ENCODE measurements around the gene ZNF329. TPM values are rescaled to one million over a fixed set of nuclear protein-coding genes. Genes with fewer than 3 reads are reported as not detected.

The ZNF329 gene
- total RNA-seq, 1 donor from 2014 or later, result 5.7 TPM

DNA sequence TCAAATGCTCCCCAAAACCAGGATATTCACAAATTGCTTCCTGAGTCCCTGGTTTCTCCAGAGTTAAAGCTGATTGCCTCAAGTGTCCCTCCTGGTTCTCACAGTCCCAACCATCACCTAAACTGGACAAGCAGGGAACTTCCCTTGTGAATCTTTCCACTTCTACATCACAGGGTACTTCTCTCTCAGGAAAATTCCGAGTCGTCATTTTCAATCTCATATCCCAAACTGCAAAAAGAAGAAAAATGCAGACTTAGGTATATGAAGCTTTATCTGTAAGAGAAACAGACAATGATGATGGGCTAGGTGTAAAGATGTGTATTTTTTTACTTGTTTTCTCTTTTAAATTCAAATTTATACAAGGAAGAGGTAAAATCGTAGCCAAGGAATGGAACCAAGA is 21.3 kb downstream of the ZNF329 start:
- DNase-seq (ENCODE audit: low read depth), result no peak
- Histone ChIP-seq H3K27me3 (ENCODE audit: control insufficient read depth, insufficient read depth, low read length) (no peaks in the 10 kb centered on the region), H3K36me3 (ENCODE audit: control insufficient read depth, insufficient read depth, low read length) (peaks cover 12% of the 10 kb centered on the region), H3K4me3 (ENCODE audit: low read depth, low read length) (no peak overlapping the region)
- TF ChIP-seq, protein P1, sequence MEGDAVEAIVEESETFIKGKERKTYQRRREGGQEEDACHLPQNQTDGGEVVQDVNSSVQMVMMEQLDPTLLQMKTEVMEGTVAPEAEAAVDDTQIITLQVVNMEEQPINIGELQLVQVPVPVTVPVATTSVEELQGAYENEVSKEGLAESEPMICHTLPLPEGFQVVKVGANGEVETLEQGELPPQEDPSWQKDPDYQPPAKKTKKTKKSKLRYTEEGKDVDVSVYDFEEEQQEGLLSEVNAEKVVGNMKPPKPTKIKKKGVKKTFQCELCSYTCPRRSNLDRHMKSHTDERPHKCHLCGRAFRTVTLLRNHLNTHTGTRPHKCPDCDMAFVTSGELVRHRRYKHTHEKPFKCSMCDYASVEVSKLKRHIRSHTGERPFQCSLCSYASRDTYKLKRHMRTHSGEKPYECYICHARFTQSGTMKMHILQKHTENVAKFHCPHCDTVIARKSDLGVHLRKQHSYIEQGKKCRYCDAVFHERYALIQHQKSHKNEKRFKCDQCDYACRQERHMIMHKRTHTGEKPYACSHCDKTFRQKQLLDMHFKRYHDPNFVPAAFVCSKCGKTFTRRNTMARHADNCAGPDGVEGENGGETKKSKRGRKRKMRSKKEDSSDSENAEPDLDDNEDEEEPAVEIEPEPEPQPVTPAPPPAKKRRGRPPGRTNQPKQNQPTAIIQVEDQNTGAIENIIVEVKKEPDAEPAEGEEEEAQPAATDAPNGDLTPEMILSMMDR (IDR thresholded peaks at IDR 0.05; ENCODE audit: insufficient read depth, low read length, poor library complexity, severe bottlenecking), result no peak

DNA sequence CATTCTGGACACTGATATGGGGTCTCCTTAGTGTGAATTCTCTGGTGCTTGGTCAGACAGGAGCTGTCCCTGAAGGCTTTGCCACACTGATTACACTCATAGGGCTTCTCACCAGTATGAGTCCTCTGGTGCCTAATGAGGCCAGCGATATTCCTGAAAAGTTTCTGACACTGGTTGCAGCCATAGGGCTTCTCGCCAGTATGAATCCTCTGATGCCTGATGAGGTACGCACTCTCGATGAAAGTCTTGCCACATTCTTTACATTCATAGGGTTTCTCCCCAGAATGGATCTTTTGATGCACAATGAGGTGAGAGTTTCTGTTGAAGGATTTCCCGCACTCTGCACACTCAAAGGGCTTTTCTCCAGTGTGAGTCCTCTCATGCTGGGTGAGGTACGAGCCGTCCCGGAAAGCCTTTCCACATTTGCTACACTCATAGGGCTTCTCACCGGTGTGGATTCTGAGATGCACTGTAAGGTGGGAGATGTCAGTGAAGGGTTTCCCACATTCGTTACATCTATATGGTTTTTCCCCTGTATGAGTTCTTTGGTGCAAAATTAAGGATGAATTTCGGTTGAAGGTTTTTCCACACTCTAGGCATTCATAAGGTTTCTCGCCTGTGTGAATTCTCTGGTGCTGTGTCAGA is 22.4 kb downstream of the ZNF329 start:
- TF ChIP-seq, protein P1 (IDR thresholded peaks at IDR 0.05; ENCODE audit: insufficient read depth, low read length, poor library complexity, severe bottlenecking), result no peak
- no peak for DNase-seq (ENCODE audit: low read depth)
- Histone ChIP-seq H3K36me3 (ENCODE audit: control insufficient read depth, insufficient read depth, low read length) (peaks cover 12% of the 10 kb centered on the region), H3K27me3 (ENCODE audit: control insufficient read depth, insufficient read depth, low read length) (no peaks in the 10 kb centered on the region), H3K4me3 (ENCODE audit: low read depth, low read length) (no peak overlapping the region)

DNA sequence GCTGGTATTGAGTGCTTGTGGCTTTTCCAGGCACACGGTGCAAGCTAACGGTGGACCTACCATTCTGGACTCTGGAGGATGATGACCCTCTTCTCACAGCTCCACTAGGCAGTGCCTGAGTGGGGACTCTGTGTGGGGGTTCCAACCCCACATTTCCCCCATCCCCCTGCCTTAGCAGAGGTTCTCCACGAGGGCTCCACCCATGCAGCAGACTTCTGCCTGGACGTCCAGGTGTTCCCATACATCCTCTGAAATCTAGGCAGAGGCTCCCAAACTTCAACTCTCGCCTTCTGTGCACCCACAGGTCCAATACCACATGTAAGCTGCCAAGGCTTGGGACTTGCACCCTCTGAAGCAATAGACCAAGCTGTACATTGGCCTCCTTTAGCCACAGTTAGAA is 27.2 kb downstream of the ZNF329 start:
- H3K36me3 ChIP-seq (ENCODE audit: control insufficient read depth, insufficient read depth, low read length), result peaks cover 6% of the 10 kb centered on the region
- H3K4me3 ChIP-seq (ENCODE audit: low read depth, low read length), result no peak overlapping the region
- TF ChIP-seq, protein P1 (IDR thresholded peaks at IDR 0.05; ENCODE audit: insufficient read depth, low read length, poor library complexity, severe bottlenecking), result no peak
- no peak for DNase-seq (ENCODE audit: low read depth)
- no peaks in the 10 kb centered on the region for H3K27me3 ChIP-seq (ENCODE audit: control insufficient read depth, insufficient read depth, low read length)

DNA sequence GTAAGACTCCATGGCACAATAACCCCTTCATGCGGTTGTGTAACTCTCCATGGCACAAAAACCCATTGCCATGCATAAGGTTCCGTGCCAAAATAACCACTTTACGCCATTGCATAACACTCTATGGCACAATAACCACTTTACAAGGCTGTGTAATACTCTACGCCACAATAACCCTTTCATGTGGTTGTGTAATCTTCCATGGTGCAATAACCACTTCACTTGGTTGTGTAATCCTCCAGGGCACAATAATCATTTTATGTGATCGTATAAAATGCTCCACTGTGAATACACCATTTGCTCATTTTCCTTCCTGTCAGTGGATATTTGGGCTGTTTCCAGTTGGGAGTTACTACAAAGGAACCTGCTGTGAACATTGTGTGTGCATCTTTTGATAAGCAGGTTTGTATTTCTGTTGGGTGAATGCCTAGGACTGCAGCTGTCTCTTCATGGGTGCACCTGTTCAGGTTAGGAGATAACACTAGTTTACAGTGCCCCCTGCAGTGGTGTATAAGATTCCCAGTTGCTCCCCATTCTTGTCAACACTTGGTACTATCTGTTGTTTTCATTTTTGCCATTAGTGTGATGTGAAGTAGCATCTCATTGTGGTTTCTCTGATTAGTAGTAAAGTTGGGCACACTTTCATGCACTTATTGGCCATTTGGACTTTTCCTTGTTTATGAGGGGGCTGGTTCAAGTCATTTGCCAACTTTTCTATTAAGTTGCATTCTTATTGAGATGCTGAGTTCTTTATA is 31.4 kb downstream of the ZNF329 start:
- DNase-seq (ENCODE audit: low read depth), result no peak
- Histone ChIP-seq H3K4me3 (ENCODE audit: low read depth, low read length) (no peak overlapping the region), H3K27me3 (ENCODE audit: control insufficient read depth, insufficient read depth, low read length) (peaks cover 5% of the 10 kb centered on the region), H3K36me3 (ENCODE audit: control insufficient read depth, insufficient read depth, low read length) (no peaks in the 10 kb centered on the region)
- TF ChIP-seq, protein P1 (IDR thresholded peaks at IDR 0.05; ENCODE audit: insufficient read depth, low read length, poor library complexity, severe bottlenecking), result no peak

DNA sequence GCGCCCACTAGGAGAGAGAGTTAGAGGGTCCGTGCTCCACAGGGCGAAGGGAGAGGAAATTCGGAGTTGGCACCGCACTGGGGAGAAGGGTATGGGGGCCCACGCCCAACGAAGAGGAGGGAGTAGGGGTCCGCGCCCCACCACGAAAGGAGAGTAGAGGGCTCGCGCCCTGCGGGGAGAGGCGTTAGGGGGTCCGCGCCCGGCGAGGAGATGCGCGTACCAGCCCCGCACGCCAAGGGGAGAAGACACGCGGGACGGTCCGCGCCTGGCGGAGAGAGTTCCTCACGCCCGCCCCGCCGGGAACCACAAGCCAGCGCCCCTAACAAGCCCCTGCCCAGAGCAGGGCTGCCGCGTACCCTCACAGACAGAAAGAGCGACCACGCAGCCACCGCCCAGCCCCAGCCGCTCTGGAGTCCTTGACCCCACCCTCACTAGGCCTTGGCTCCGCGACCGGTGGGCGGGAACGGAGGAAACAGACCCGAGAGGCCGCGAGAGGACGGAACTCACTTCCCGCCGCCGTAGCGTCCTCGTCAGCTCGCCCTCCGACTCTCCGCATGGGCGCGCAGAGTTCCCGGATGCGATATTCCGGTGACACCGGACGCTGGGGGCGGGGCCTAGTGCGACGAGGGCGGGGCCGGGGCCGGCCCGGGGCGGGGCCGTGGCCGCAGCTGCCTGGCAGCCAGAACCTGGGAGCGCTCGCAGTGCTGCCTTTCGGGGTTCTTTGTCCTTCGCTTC is 32.6 kb downstream of the ZNF329 start:
- Histone ChIP-seq H3K4me3 (ENCODE audit: low read depth, low read length) (no peak overlapping the region), H3K36me3 (ENCODE audit: control insufficient read depth, insufficient read depth, low read length) (no peaks in the 10 kb centered on the region), H3K27me3 (ENCODE audit: control insufficient read depth, insufficient read depth, low read length) (peaks cover 5% of the 10 kb centered on the region)
- DNase-seq (ENCODE audit: low read depth), result no peak
- TF ChIP-seq, protein P1 (IDR thresholded peaks at IDR 0.05; ENCODE audit: insufficient read depth, low read length, poor library complexity, severe bottlenecking), result no peak
